ENCODE measurements around the gene ARVCF.

The ARVCF gene

GRCh38 chr22:20058989-20059770, 42.6 kb upstream of the ARVCF start:
- Histone ChIP-seq H3K27me3 (ENCODE audit: control insufficient read depth, insufficient read depth, low read length) (no peaks in the 10 kb centered on the region), H3K9me3 (ENCODE audit: control insufficient read depth, low read depth, low read length) (no peaks in the 10 kb centered on the region), H3K36me3 (ENCODE audit: control insufficient read depth, low read depth, low read length) (no peaks in the 10 kb centered on the region), H3K27ac (ENCODE audit: low read length) (no peak overlapping the region), H3K4me1 (ENCODE audit: control insufficient read depth, low read depth, low read length) (no peaks in the 10 kb centered on the region), H3K4me3 (ENCODE audit: low read length) (no peak overlapping the region), H3K9ac (ENCODE audit: low read length) (no peak overlapping the region)

- no peaks in the 10 kb centered on the region for H3K27me3 ChIP-seq (ENCODE audit: control insufficient read depth, insufficient read depth, low read length)
- no peak overlapping the region for H3K9ac ChIP-seq (ENCODE audit: low read length)
- no peak overlapping the region for H3K27ac ChIP-seq (ENCODE audit: low read length)
- H3K4me3 ChIP-seq (ENCODE audit: low read length), result no peak overlapping the region
- no peaks in the 10 kb centered on the region for H3K4me1 ChIP-seq (ENCODE audit: control insufficient read depth, low read depth, low read length)
- no peaks in the 10 kb centered on the region for H3K36me3 ChIP-seq (ENCODE audit: control insufficient read depth, low read depth, low read length)
- H3K9me3 ChIP-seq (ENCODE audit: control insufficient read depth, low read depth, low read length), result no peaks in the 10 kb centered on the region
These were observed 41.1 kb upstream of the ARVCF start for GRCh38 chr22:20057596-20058268.

GRCh38 chr22:20056696-20057386, 40.2 kb upstream of the ARVCF start:
- Histone ChIP-seq H3K27me3 (ENCODE audit: control insufficient read depth, insufficient read depth, low read length) (no peaks in the 10 kb centered on the region), H3K36me3 (ENCODE audit: control insufficient read depth, low read depth, low read length) (no peaks in the 10 kb centered on the region), H3K27ac (ENCODE audit: low read length) (no peak overlapping the region), H3K9ac (ENCODE audit: low read length) (no peak overlapping the region), H3K4me1 (ENCODE audit: control insufficient read depth, low read depth, low read length) (no peaks in the 10 kb centered on the region), H3K9me3 (ENCODE audit: control insufficient read depth, low read depth, low read length) (no peaks in the 10 kb centered on the region), H3K4me3 (ENCODE audit: low read length) (no peak overlapping the region)

GRCh38 chr22:20056161-20056560, 39.5 kb upstream of the ARVCF start:
- Histone ChIP-seq H3K9ac (ENCODE audit: low read length) (no peak overlapping the region), H3K4me1 (ENCODE audit: control insufficient read depth, low read depth, low read length) (no peaks in the 10 kb centered on the region), H3K9me3 (ENCODE audit: control insufficient read depth, low read depth, low read length) (no peaks in the 10 kb centered on the region), H3K27ac (ENCODE audit: low read length) (no peak overlapping the region), H3K4me3 (ENCODE audit: low read length) (no peak overlapping the region), H3K27me3 (ENCODE audit: control insufficient read depth, insufficient read depth, low read length) (no peaks in the 10 kb centered on the region), H3K36me3 (ENCODE audit: control insufficient read depth, low read depth, low read length) (no peaks in the 10 kb centered on the region)

- H3K9me3 ChIP-seq (ENCODE audit: control insufficient read depth, low read depth, low read length), result no peaks in the 10 kb centered on the region
- no peak overlapping the region for H3K4me3 ChIP-seq (ENCODE audit: low read length)
- no peaks in the 10 kb centered on the region for H3K4me1 ChIP-seq (ENCODE audit: control insufficient read depth, low read depth, low read length)
- H3K27me3 ChIP-seq (ENCODE audit: control insufficient read depth, insufficient read depth, low read length), result no peaks in the 10 kb centered on the region
- H3K36me3 ChIP-seq (ENCODE audit: control insufficient read depth, low read depth, low read length), result no peaks in the 10 kb centered on the region
- no peak overlapping the region for H3K27ac ChIP-seq (ENCODE audit: low read length)
- H3K9ac ChIP-seq (ENCODE audit: low read length), result no peak overlapping the region
These were observed 39.0 kb upstream of the ARVCF start for GRCh38 chr22:20055654-20056053.

GRCh38 chr22:20055144-20055543, 38.5 kb upstream of the ARVCF start:
- Histone ChIP-seq H3K36me3 (ENCODE audit: control insufficient read depth, low read depth, low read length) (no peaks in the 10 kb centered on the region), H3K27me3 (ENCODE audit: control insufficient read depth, insufficient read depth, low read length) (no peaks in the 10 kb centered on the region), H3K4me1 (ENCODE audit: control insufficient read depth, low read depth, low read length) (no peaks in the 10 kb centered on the region), H3K9me3 (ENCODE audit: control insufficient read depth, low read depth, low read length) (no peaks in the 10 kb centered on the region), H3K9ac (ENCODE audit: low read length) (no peak overlapping the region), H3K27ac (ENCODE audit: low read length) (no peak overlapping the region), H3K4me3 (ENCODE audit: low read length) (no peak overlapping the region)

GRCh38 chr22:20054485-20054884, 37.9 kb upstream of the ARVCF start:
- Histone ChIP-seq H3K9ac (ENCODE audit: low read length) (no peak overlapping the region), H3K27me3 (ENCODE audit: control insufficient read depth, insufficient read depth, low read length) (no peaks in the 10 kb centered on the region), H3K36me3 (ENCODE audit: control insufficient read depth, low read depth, low read length) (no peaks in the 10 kb centered on the region), H3K9me3 (ENCODE audit: control insufficient read depth, low read depth, low read length) (no peaks in the 10 kb centered on the region), H3K4me3 (ENCODE audit: low read length) (no peak overlapping the region), H3K27ac (ENCODE audit: low read length) (no peak overlapping the region), H3K4me1 (ENCODE audit: control insufficient read depth, low read depth, low read length) (no peaks in the 10 kb centered on the region)

- no peak overlapping the region for H3K9ac ChIP-seq (ENCODE audit: low read length)
- H3K4me3 ChIP-seq (ENCODE audit: low read length), result no peak overlapping the region
- no peaks in the 10 kb centered on the region for H3K4me1 ChIP-seq (ENCODE audit: control insufficient read depth, low read depth, low read length)
- no peaks in the 10 kb centered on the region for H3K27me3 ChIP-seq (ENCODE audit: control insufficient read depth, insufficient read depth, low read length)
- H3K9me3 ChIP-seq (ENCODE audit: control insufficient read depth, low read depth, low read length), result no peaks in the 10 kb centered on the region
- H3K36me3 ChIP-seq (ENCODE audit: control insufficient read depth, low read depth, low read length), result no peaks in the 10 kb centered on the region
- no peak overlapping the region for H3K27ac ChIP-seq (ENCODE audit: low read length)
These were observed 37.4 kb upstream of the ARVCF start for GRCh38 chr22:20054034-20054427.

- no peaks in the 10 kb centered on the region for H3K4me1 ChIP-seq (ENCODE audit: control insufficient read depth, low read depth, low read length)
- H3K36me3 ChIP-seq (ENCODE audit: control insufficient read depth, low read depth, low read length), result no peaks in the 10 kb centered on the region
- H3K4me3 ChIP-seq (ENCODE audit: low read length), result no peak overlapping the region
- H3K9ac ChIP-seq (ENCODE audit: low read length), result no peak overlapping the region
- no peaks in the 10 kb centered on the region for H3K27me3 ChIP-seq (ENCODE audit: control insufficient read depth, insufficient read depth, low read length)
- H3K27ac ChIP-seq (ENCODE audit: low read length), result no peak overlapping the region
- H3K9me3 ChIP-seq (ENCODE audit: control insufficient read depth, low read depth, low read length), result no peaks in the 10 kb centered on the region
These were observed 36.9 kb upstream of the ARVCF start for GRCh38 chr22:20053407-20054033.

GRCh38 chr22:20052309-20053259, 36.0 kb upstream of the ARVCF start:
- H3K4me3 ChIP-seq (ENCODE audit: low read length), result no peak overlapping the region
- H3K27me3 ChIP-seq (ENCODE audit: control insufficient read depth, insufficient read depth, low read length), result no peaks in the 10 kb centered on the region
- no peak overlapping the region for H3K9ac ChIP-seq (ENCODE audit: low read length)
- no peaks in the 10 kb centered on the region for H3K4me1 ChIP-seq (ENCODE audit: control insufficient read depth, low read depth, low read length)
- no peak overlapping the region for H3K27ac ChIP-seq (ENCODE audit: low read length)
- H3K36me3 ChIP-seq (ENCODE audit: control insufficient read depth, low read depth, low read length), result no peaks in the 10 kb centered on the region
- H3K9me3 ChIP-seq (ENCODE audit: control insufficient read depth, low read depth, low read length), result no peaks in the 10 kb centered on the region

GRCh38 chr22:20051927-20052308, 35.3 kb upstream of the ARVCF start:
- Histone ChIP-seq H3K27me3 (ENCODE audit: control insufficient read depth, insufficient read depth, low read length) (no peaks in the 10 kb centered on the region), H3K4me3 (ENCODE audit: low read length) (no peak overlapping the region), H3K36me3 (ENCODE audit: control insufficient read depth, low read depth, low read length) (no peaks in the 10 kb centered on the region), H3K27ac (ENCODE audit: low read length) (no peak overlapping the region), H3K4me1 (ENCODE audit: control insufficient read depth, low read depth, low read length) (no peaks in the 10 kb centered on the region), H3K9ac (ENCODE audit: low read length) (no peak overlapping the region), H3K9me3 (ENCODE audit: control insufficient read depth, low read depth, low read length) (no peaks in the 10 kb centered on the region)

Data from iPS-18a (cell line).